Spleen (tissue), 11 donors: ENCODE data around the gene PALM. TPM values are rescaled to one million over a fixed set of nuclear protein-coding genes. Genes with fewer than 3 reads are reported as not detected.

Experiments used
- DNase-seq: peaks from one replicate; pipeline ENCODE4 v3.0.0-alpha.2; 2020
- H3K27ac ChIP-seq, 8 donors: fragments of 200-600 bp; sonication (generic) in 7 of 8; 1 replicate in 4 of 8; 2 replicates in 4 of 8; pipeline versions ENCODE4 v1.5.0 to v1.8.0; 2016 to 2021; ENCODE audit warnings: inconsistent platforms in 4 of 8, mild to moderate bottlenecking in 4 of 8, moderate library complexity in 1 of 8
- H3K27me3 ChIP-seq, 7 donors: fragments of 200-600 bp; sonication (generic) in 6 of 7; replicated peaks in 1 of 7; 1 replicate in 4 of 7; 2 replicates in 3 of 7; pipeline versions ENCODE4 v1.5.0 to v1.8.0; 2016 to 2021; ENCODE audit warnings: inconsistent platforms in 3 of 7, mild to moderate bottlenecking in 1 of 7
- H3K36me3 ChIP-seq, 6 donors: fragments of 200-600 bp; sonication (generic) in 5 of 6; 1 replicate in 4 of 6; 2 replicates in 2 of 6; pipeline versions ENCODE4 v1.5.0 to v1.8.0; 2016 to 2021; ENCODE audit warnings: inconsistent platforms in 2 of 6
- H3K4me1 ChIP-seq, 6 donors: fragments of 200-600 bp; sonication (generic) in 5 of 6; 1 replicate in 3 of 6; 2 replicates in 3 of 6; pipeline versions ENCODE4 v1.5.0 to v1.8.0; 2016 to 2021; ENCODE audit warnings: inconsistent platforms in 3 of 6
- H3K4me3 ChIP-seq, 8 donors: fragments of 200-600 bp; sonication (generic) in 7 of 8; 1 replicate in 4 of 8; 2 replicates in 4 of 8; pipeline versions ENCODE4 v1.5.0 to v1.8.0; 2016 to 2021; ENCODE audit warnings: inconsistent platforms in 4 of 8, mild to moderate bottlenecking in 4 of 8, moderate library complexity in 2 of 8
- H3K9me3 ChIP-seq, 8 donors: fragments of 200-600 bp; sonication (generic) in 7 of 8; 1 replicate in 4 of 8; 2 replicates in 4 of 8; pipeline versions ENCODE4 v1.5.0 to v1.8.0; 2016 to 2021; ENCODE audit warnings: inconsistent platforms in 4 of 8
- CTCF ChIP-seq, 11 experiments: fragments of 200-600 bp in 7 of 11; fragments of 450-650 bp in 4 of 11; sonication (generic) in 4 of 11; IDR thresholded peaks in 8 of 11; conservative IDR thresholded peaks in 3 of 11; 1 replicate in 7 of 11; 2 replicates in 4 of 11; pipeline versions ENCODE4 v1.4.0 to v1.8.0; 2016 to 2021; ENCODE audit warnings: antibody characterized with exemption in 11 of 11, inconsistent platforms in 4 of 11, mild to moderate bottlenecking in 1 of 11
- POLR2A ChIP-seq, 3 donors: fragments of 450-650 bp; IDR thresholded peaks; one replicate each; pipeline ENCODE4 v1.5.1; 2017; ENCODE audit warnings: antibody characterized with exemption in 3 of 3, mild to moderate bottlenecking in 1 of 3
- POLR2AphosphoS5 ChIP-seq, 3 donors: sonication (generic); formaldehyde crosslinking; IDR thresholded peaks; one replicate each; pipeline ENCODE4 v1.5.1; 2017; ENCODE audit warnings: antibody characterized with exemption in 3 of 3
- WGBS, 5 donors: extraction: QIAGEN DNeasy Blood & Tissue Kit in 3 of 5; methylation state at CpG; one replicate each; pipeline versions ENCODE4 v1.1.5 to v1.1.7; 2013 to 2018; 5-methylcytosine and 5-hydroxymethylcytosine counted together
- intact Hi-C: fragments of 100-400 bp; cut with DNase I; formaldehyde crosslinking; loops from one replicate; pipeline ENCODE4 v1.15.0; 2023; ENCODE audit warnings: low total_unique reads
- polyA plus RNA-seq, 3 donors: library from polyadenylated mRNA; stranded (reverse); fragments of 200-250 nt; gene quantifications; one replicate each; pipeline ENCODE4 v1.2.1, GENCODE V29; 2013
- total RNA-seq, 7 donors: library from RNA; depleted of rRNA in 3 of 7; stranded (reverse); fragments of >200 nt in 3 of 7; fragmentation: NEBNext Ultra II Directional in 4 of 7; extraction: Animal tissue kit (Norgen Biotek cat#: 25700) in 4 of 7; gene quantifications; one replicate each; pipeline versions ENCODE4 v1.1.0 to v1.2.1, GENCODE V29; 2016 to 2021
- donor health status: healthy with polysubstance abuse.
- donor health status: DM: no; HTN: no; CAD: no; lungs with moderate emphysema.
- donor health status: DM: no; HTN: no; CAD: no.
- donor health status: Bipolar disorder and iron deficiency.
- donor health status: healthy.
- donor health status: DM: no; HTN: no; CAD: no.
- donor health status: DM: yes; HTN: yes; CAD: no.

Gene PALM
- total and polyA plus RNA-seq, 10 donors = 6.0 to 80.1 (median 27.0) TPM

GRCh38 chr19:749811-750210 is 41.1 kb downstream of the PALM start:
- intact Hi-C loops = no loop called here

GRCh38 chr19:750640-751423 is 42.1 kb downstream of the PALM start, which contains the start of gene MISP:
TSS of gene MISP (plus strand) at chr19:751112. CDS start at chr19:756947, 5,835 bp downstream.
- TF ChIP-seq POLR2A (IDR thresholded peaks at IDR 0.05) (no peak), POLR2AphosphoS5 (IDR thresholded peaks at IDR 0.05) (no peak), CTCF (IDR thresholded peaks at IDR 0.05 in 8 of 11, conservative IDR thresholded peaks at IDR 0.05 in 3 of 11) (no peak)
- intact Hi-C loops = no loop called here

More at GRCh38 chr19:749811-750210, 41.1 kb downstream of the PALM start:
- TF ChIP-seq POLR2AphosphoS5 (IDR thresholded peaks at IDR 0.05) (no peak), POLR2A (IDR thresholded peaks at IDR 0.05) (no peak), CTCF (IDR thresholded peaks at IDR 0.05 in 8 of 11, conservative IDR thresholded peaks at IDR 0.05 in 3 of 11) (no peak)
- Histone ChIP-seq H3K4me3 (no peak overlapping the region), H3K27ac (no peak overlapping the region), H3K9me3 (peaks cover 0 to 32% (median 15%) of the 10 kb centered on the region in 8 donors), H3K4me1 (peaks cover 0 to 20% (median 0%) of the 10 kb centered on the region in 6 donors), H3K36me3 (peaks cover 0 to 17% (median 0%) of the 10 kb centered on the region in 6 donors), H3K27me3 (peaks cover 0 to 32% (median 9%) of the 10 kb centered on the region in 7 donors)
- 73 to 85% (median 82%) methylated on average over 11 to 14 of the region's 14 CpGs for WGBS, 5 donors
- no peak for DNase-seq

GRCh38 chr19:751501-752341 is 43.0 kb downstream of the PALM start:
- WGBS, 5 donors = 71 to 80% (median 76%) methylated on average over 23 to 30 of the region's 30 CpGs
- Histone ChIP-seq H3K27ac (no peak overlapping the region), H3K27me3 (peaks cover 0 to 32% (median 9%) of the 10 kb centered on the region in 7 donors), H3K4me1 (peaks cover 0 to 11% (median 0%) of the 10 kb centered on the region in 6 donors), H3K4me3 (no peak overlapping the region), H3K36me3 (peaks cover 0 to 12% (median 0%) of the 10 kb centered on the region in 6 donors), H3K9me3 (peaks cover 0 to 21% (median 14%) of the 10 kb centered on the region in 8 donors)
- TF ChIP-seq CTCF (IDR thresholded peaks at IDR 0.05 in 8 of 11, conservative IDR thresholded peaks at IDR 0.05 in 3 of 11) (no peak), POLR2A (IDR thresholded peaks at IDR 0.05) (no peak), POLR2AphosphoS5 (IDR thresholded peaks at IDR 0.05) (no peak)
- no peak for DNase-seq
- intact Hi-C loops = no loop called here

More at GRCh38 chr19:750640-751423, 42.1 kb downstream of the PALM start, which contains the start of gene MISP:
- H3K36me3 ChIP-seq = peaks cover 0 to 17% (median 0%) of the 10 kb centered on the region in 6 donors
- H3K9me3 ChIP-seq = peaks cover 0 to 24% (median 15%) of the 10 kb centered on the region in 8 donors
- no peak for DNase-seq
- 70 to 82% (median 72%) methylated on average over 8 to 31 of the region's 31 CpGs for WGBS, 5 donors
- H3K4me1 ChIP-seq = peaks cover 0 to 12% (median 0%) of the 10 kb centered on the region in 6 donors
- H3K4me3 ChIP-seq = no peak within 1 kb of the TSS
- H3K27ac ChIP-seq = no peak within 1 kb of the TSS
- H3K27me3 ChIP-seq = peaks cover 0 to 32% (median 9%) of the 10 kb centered on the region in 7 donors
